Common myeloid progenitor, CD34-positive (primary cell): ENCODE measurements around the gene TBC1D23.
A peak's percentile ranks its signal among the peaks of the same experiment; 100 is the strongest.

Experiments
- CTCF ChIA-PET: fragments of 350-600 bp; sonication (Branson Sonifier 250); formaldehyde crosslinking; loops from one replicate; lab custom pipeline; 2021; ENCODE audit warnings: antibody characterized with exemption; lab: Charles Lee
- POLR2A ChIA-PET: fragments of 350-600 bp; sonication (Branson Sonifier 250); formaldehyde crosslinking; loops from one replicate; lab custom pipeline; 2021; ENCODE audit warnings: antibody characterized with exemption; lab: Charles Lee
- DNase-seq, 3 donors: peaks; one replicate each; pipeline versions ENCODE4 v3.0.0 to v3.0.0-alpha.2; 2013
- H3K27ac ChIP-seq, 2 experiments: 1 replicate in 1 of 2; 2 replicates in 1 of 2; pipeline ENCODE4 v1.7.0; 2013; ENCODE audit warnings: inconsistent platforms in 2 of 2, low read length in 2 of 2, mild to moderate bottlenecking in 2 of 2, low read depth in 1 of 2, moderate library complexity in 1 of 2; ENCODE audit not compliant: severe bottlenecking in 2 of 2, insufficient read depth in 1 of 2, poor library complexity in 1 of 2
- H3K27me3 ChIP-seq, 5 experiments: replicated peaks in 2 of 5; 1 replicate in 3 of 5; 2 replicates in 2 of 5; pipeline versions ENCODE4 v1.6.1 to v1.7.0; 2013; ENCODE audit warnings: low read length in 4 of 5, mild to moderate bottlenecking in 2 of 5, moderate library complexity in 2 of 5, inconsistent platforms in 1 of 5; ENCODE audit not compliant: insufficient read depth in 5 of 5, control insufficient read depth in 4 of 5
- H3K36me3 ChIP-seq, 4 experiments: 1 replicate in 2 of 4; 2 replicates in 2 of 4; pipeline versions ENCODE4 v1.6.1 to v1.7.0; 2013; ENCODE audit warnings: low read length in 3 of 4, control low read depth in 1 of 4, mild to moderate bottlenecking in 1 of 4; ENCODE audit not compliant: control insufficient read depth in 4 of 4, insufficient read depth in 4 of 4
- H3K4me1 ChIP-seq, 4 experiments: 1 replicate in 3 of 4; 2 replicates in 1 of 4; pipeline versions ENCODE4 v1.6.1 to v1.7.1; 2013; ENCODE audit warnings: low read length in 3 of 4, mild to moderate bottlenecking in 3 of 4, control low read depth in 1 of 4, inconsistent platforms in 1 of 4, moderate library complexity in 1 of 4; ENCODE audit not compliant: control insufficient read depth in 4 of 4, insufficient read depth in 4 of 4; ENCODE audit errors: control extremely low read depth in 1 of 4
- H3K4me3 ChIP-seq, 7 experiments: 1 replicate in 4 of 7; 2 replicates in 3 of 7; pipeline versions ENCODE4 v1.5.1 to v1.7.0; 2013; ENCODE audit warnings: mild to moderate bottlenecking in 7 of 7, low read length in 6 of 7, moderate library complexity in 6 of 7, inconsistent platforms in 2 of 7, low read depth in 2 of 7, control low read depth in 1 of 7; ENCODE audit not compliant: insufficient read depth in 4 of 7, control insufficient read depth in 1 of 7; ENCODE audit errors: extremely low read depth in 1 of 7
- H3K9me3 ChIP-seq, 5 experiments: 1 replicate in 4 of 5; 2 replicates in 1 of 5; pipeline versions ENCODE4 v1.6.1 to v1.7.1; 2013; ENCODE audit warnings: low read length in 4 of 5, mild to moderate bottlenecking in 2 of 5, inconsistent platforms in 1 of 5, low read depth in 1 of 5, moderate library complexity in 1 of 5; ENCODE audit not compliant: control insufficient read depth in 4 of 5, insufficient read depth in 2 of 5; ENCODE audit errors: control extremely low read depth in 1 of 5
- WGBS: methylation state at CpG from one replicate; pipeline ENCODE4 v1.1.5; 2013; ENCODE audit not compliant: insufficient coverage; 5-methylcytosine and 5-hydroxymethylcytosine counted together

The TBC1D23 gene

GRCh38 chr3:100360757-100361496 is 100.1 kb downstream of the TBC1D23 start:
- no peak overlapping the region for H3K4me3 ChIP-seq
- WGBS, result 100% methylated on average over 2 of the region's 4 CpGs
- ChIA-PET POLR2A (interaction anchor here (0.6 kb wide), 1 partner anchor 1395 kb away, joined by 3 read pairs; no protein-coding TSS in a partner anchor), CTCF (interaction anchor here (0.7 to 2.3 kb wide), 7 partner anchors 8 to 1356 kb away, joined by 3 to 10 read pairs (median 3); partner anchors contain the start of gene NIT2)
- peaks cover 0 to 7% (median 3%) of the 10 kb centered on the region in 5 experiments for H3K9me3 ChIP-seq
- no peak for DNase-seq
- H3K36me3 ChIP-seq, result peaks cover 9 to 64% (median 45%) of the 10 kb centered on the region in 4 experiments
- H3K27ac ChIP-seq, result no peak overlapping the region
- H3K27me3 ChIP-seq, result no peaks in the 10 kb centered on the region
- H3K4me1 ChIP-seq, result no peaks in the 10 kb centered on the region

- POLR2A ChIA-PET, result no interaction called here
- Histone ChIP-seq H3K4me1 (no peaks in the 10 kb centered on the region), H3K9me3 (peaks cover 0 to 7% (median 3%) of the 10 kb centered on the region in 5 experiments), H3K27ac (no peak overlapping the region), H3K4me3 (no peak overlapping the region), H3K36me3 (peaks cover 12 to 67% (median 45%) of the 10 kb centered on the region in 4 experiments), H3K27me3 (no peaks in the 10 kb centered on the region)
- CTCF ChIA-PET, result interaction anchor here (0.6 kb wide), 1 partner anchor 34 kb away, joined by 3 read pairs; no protein-coding TSS in a partner anchor
- no peak for DNase-seq
- WGBS, result 100% methylated on average over 1 of the region's 1 CpG
Observed at GRCh38 chr3:100361897-100362296, 101.1 kb downstream of the TBC1D23 start.

GRCh38 chr3:100364421-100364820 is 103.6 kb downstream of the TBC1D23 start:
- Histone ChIP-seq H3K9me3 (peaks cover 0 to 7% (median 3%) of the 10 kb centered on the region in 5 experiments), H3K4me3 (no peak overlapping the region), H3K4me1 (peaks cover 0 to 2% (median 0%) of the 10 kb centered on the region in 4 experiments), H3K36me3 (peaks cover 18 to 72% (median 53%) of the 10 kb centered on the region in 4 experiments), H3K27me3 (no peaks in the 10 kb centered on the region), H3K27ac (no peak overlapping the region)
- CTCF ChIA-PET, result interaction anchor here (0.7 kb wide), 1 partner anchor 533 kb away, joined by 3 read pairs; no protein-coding TSS in a partner anchor
- POLR2A ChIA-PET, result no interaction called here
- DNase-seq, result no peak
- WGBS, result 100% methylated on average over 2 of the region's 3 CpGs

- Histone ChIP-seq H3K27ac (no peak overlapping the region), H3K4me3 (no peak overlapping the region), H3K4me1 (peaks cover 0 to 2% (median 0%) of the 10 kb centered on the region in 4 experiments), H3K9me3 (peaks cover 0 to 7% (median 3%) of the 10 kb centered on the region in 5 experiments), H3K36me3 (peaks cover 22 to 76% (median 49%) of the 10 kb centered on the region in 4 experiments), H3K27me3 (no peaks in the 10 kb centered on the region)
- ChIA-PET CTCF (interaction anchor here (1.3 kb wide), 1 partner anchor 8 kb away, joined by 3 read pairs; no protein-coding TSS in a partner anchor), POLR2A (no interaction called here)
- DNase-seq, result no peak
- WGBS, result no CpG with 5 or more reads among the region's 2 CpGs
Observed at GRCh38 chr3:100366424-100366823, 105.6 kb downstream of the TBC1D23 start.

- CTCF ChIA-PET, result interaction anchor here (1.2 to 2.8 kb wide), 2 partner anchors 9 to 15 kb away, joined by 3 to 10 read pairs; no protein-coding TSS in a partner anchor
- H3K36me3 ChIP-seq, result peaks cover 27 to 79% (median 47%) of the 10 kb centered on the region in 4 experiments
- no peaks in the 10 kb centered on the region for H3K27me3 ChIP-seq
- H3K4me1 ChIP-seq, result peaks cover 0 to 2% (median 0%) of the 10 kb centered on the region in 4 experiments
- H3K9me3 ChIP-seq, result no peaks in the 10 kb centered on the region
- POLR2A ChIA-PET, result no interaction called here
- no peak for DNase-seq
- 94% methylated on average over 4 of the region's 8 CpGs for WGBS
- H3K27ac ChIP-seq, result peak overlapping the region in 1 of 2 experiments; percentile 9
- no peak overlapping the region for H3K4me3 ChIP-seq
Observed at GRCh38 chr3:100368441-100368840, 107.6 kb downstream of the TBC1D23 start.

GRCh38 chr3:100370756-100371155 is 110.0 kb downstream of the TBC1D23 start:
- Histone ChIP-seq H3K27me3 (no peaks in the 10 kb centered on the region), H3K27ac (no peak overlapping the region), H3K4me3 (no peak overlapping the region), H3K9me3 (no peaks in the 10 kb centered on the region), H3K4me1 (peaks cover 0 to 2% (median 0%) of the 10 kb centered on the region in 4 experiments), H3K36me3 (peaks cover 24 to 77% (median 39%) of the 10 kb centered on the region in 4 experiments)
- ChIA-PET CTCF (interaction anchor here (0.7 to 2.8 kb wide), 3 partner anchors 11 to 29 kb away, joined by 3 to 10 read pairs (median 6); no protein-coding TSS in a partner anchor), POLR2A (no interaction called here)
- 83% methylated on average over 1 of the region's 1 CpG for WGBS
- no peak for DNase-seq

GRCh38 chr3:100374521-100374920 is 113.7 kb downstream of the TBC1D23 start:
- Histone ChIP-seq H3K9me3 (no peaks in the 10 kb centered on the region), H3K4me3 (no peak overlapping the region), H3K36me3 (peaks cover 17 to 77% (median 43%) of the 10 kb centered on the region in 4 experiments), H3K27ac (no peak overlapping the region), H3K27me3 (no peaks in the 10 kb centered on the region), H3K4me1 (no peaks in the 10 kb centered on the region)
- DNase-seq, result no peak
- POLR2A ChIA-PET, result no interaction called here
- CTCF ChIA-PET, result interaction anchor here (0.6 to 1.7 kb wide), 4 partner anchors 8 to 549 kb away, joined by 3 to 5 read pairs (median 4); no protein-coding TSS in a partner anchor
